Suprapubic skin (tissue), 4 donors: ENCODE results near the gene SERPINI2. TPM values are rescaled to one million over a fixed set of nuclear protein-coding genes. Genes with fewer than 3 reads are reported as not detected.

Experiments
- DNase-seq, 2 donors: peaks; one replicate each; pipeline ENCODE4 v3.0.0-alpha.2; 2019; ENCODE audit warnings: low spot score in 2 of 2
- H3K27ac ChIP-seq: fragments of 200-600 bp; sonication (generic); one replicate; pipeline ENCODE4 v1.5.1; 2019
- H3K27me3 ChIP-seq: fragments of 200-600 bp; sonication (generic); one replicate; pipeline ENCODE4 v1.5.1; 2019
- H3K36me3 ChIP-seq: fragments of 200-600 bp; sonication (generic); one replicate; pipeline ENCODE4 v1.5.1; 2019
- H3K4me1 ChIP-seq: fragments of 200-600 bp; sonication (generic); one replicate; pipeline ENCODE4 v1.5.1; 2019
- H3K4me3 ChIP-seq: fragments of 200-600 bp; sonication (generic); one replicate; pipeline ENCODE4 v1.5.1; 2019; ENCODE audit warnings: mild to moderate bottlenecking
- H3K9me3 ChIP-seq: fragments of 200-600 bp; sonication (generic); one replicate; pipeline ENCODE4 v1.5.1; 2019
- EP300 ChIP-seq: sonication (generic); formaldehyde crosslinking; IDR thresholded peaks from one replicate; pipeline ENCODE4 v1.6.1; 2017; ENCODE audit warnings: antibody characterized with exemption
- POLR2A ChIP-seq, 2 donors: fragments of 450-650 bp; IDR thresholded peaks; one replicate each; pipeline ENCODE4 v1.6.1; 2017; ENCODE audit warnings: antibody characterized with exemption in 2 of 2, mild to moderate bottlenecking in 2 of 2, moderate library complexity in 2 of 2
- POLR2AphosphoS5 ChIP-seq, 3 donors: sonication (generic); formaldehyde crosslinking; IDR thresholded peaks; one replicate each; pipeline ENCODE4 v1.6.1; 2017; ENCODE audit warnings: antibody characterized with exemption in 3 of 3
- WGBS: methylation state at CpG from one replicate; pipeline ENCODE4 v1.1.5; 2018; 5-methylcytosine and 5-hydroxymethylcytosine counted together
- total RNA-seq, 4 donors: library from RNA; depleted of rRNA; stranded (reverse); fragments of >200 nt; gene quantifications; one replicate each; pipeline ENCODE4 v1.1.0, GENCODE V29; 2016
- TF ChIP-seq, protein P1 (sequence below), 2 donors: fragments of 200-600 bp in 1 of 2; fragments of 450-650 bp in 1 of 2; sonication (generic) in 1 of 2; IDR thresholded peaks; one replicate each; pipeline ENCODE4 v1.5.1; 2016 to 2019; ENCODE audit warnings: antibody characterized with exemption in 2 of 2, mild to moderate bottlenecking in 1 of 2, moderate library complexity in 1 of 2

Gene SERPINI2
- total RNA-seq, 4 donors from 2014 or later: 1.8 TPM; not detected in 3

DNA sequence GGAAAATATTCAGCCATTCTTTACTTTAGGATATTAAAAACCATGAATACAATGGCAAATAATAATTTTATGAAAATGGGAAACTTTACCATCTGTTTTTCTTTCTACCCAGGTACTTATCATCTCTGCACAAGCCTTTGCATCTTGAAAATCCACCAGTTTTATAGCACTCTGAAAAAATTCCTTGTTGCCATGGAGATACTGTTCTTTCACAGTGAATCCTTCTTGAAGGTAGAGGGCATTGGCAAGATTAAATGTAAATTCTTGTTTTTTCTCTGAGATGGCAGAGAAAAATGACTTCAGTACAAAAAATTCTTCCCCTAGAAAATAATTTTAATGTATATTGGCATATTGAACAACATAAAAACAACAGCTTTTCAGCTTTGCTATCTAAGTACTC, 6.9 kb downstream of the SERPINI2 start:
- Histone ChIP-seq H3K9me3 (no peaks in the 10 kb centered on the region), H3K36me3 (no peaks in the 10 kb centered on the region), H3K27me3 (no peaks in the 10 kb centered on the region), H3K27ac (no peak overlapping the region), H3K4me3 (no peak overlapping the region), H3K4me1 (no peaks in the 10 kb centered on the region)
- DNase-seq: no peak
- TF ChIP-seq, protein P1, sequence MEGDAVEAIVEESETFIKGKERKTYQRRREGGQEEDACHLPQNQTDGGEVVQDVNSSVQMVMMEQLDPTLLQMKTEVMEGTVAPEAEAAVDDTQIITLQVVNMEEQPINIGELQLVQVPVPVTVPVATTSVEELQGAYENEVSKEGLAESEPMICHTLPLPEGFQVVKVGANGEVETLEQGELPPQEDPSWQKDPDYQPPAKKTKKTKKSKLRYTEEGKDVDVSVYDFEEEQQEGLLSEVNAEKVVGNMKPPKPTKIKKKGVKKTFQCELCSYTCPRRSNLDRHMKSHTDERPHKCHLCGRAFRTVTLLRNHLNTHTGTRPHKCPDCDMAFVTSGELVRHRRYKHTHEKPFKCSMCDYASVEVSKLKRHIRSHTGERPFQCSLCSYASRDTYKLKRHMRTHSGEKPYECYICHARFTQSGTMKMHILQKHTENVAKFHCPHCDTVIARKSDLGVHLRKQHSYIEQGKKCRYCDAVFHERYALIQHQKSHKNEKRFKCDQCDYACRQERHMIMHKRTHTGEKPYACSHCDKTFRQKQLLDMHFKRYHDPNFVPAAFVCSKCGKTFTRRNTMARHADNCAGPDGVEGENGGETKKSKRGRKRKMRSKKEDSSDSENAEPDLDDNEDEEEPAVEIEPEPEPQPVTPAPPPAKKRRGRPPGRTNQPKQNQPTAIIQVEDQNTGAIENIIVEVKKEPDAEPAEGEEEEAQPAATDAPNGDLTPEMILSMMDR (IDR thresholded peaks at IDR 0.05): no peak
- TF ChIP-seq POLR2AphosphoS5 (IDR thresholded peaks at IDR 0.05): no peak
- no peak for TF ChIP-seq POLR2A (IDR thresholded peaks at IDR 0.05)

DNA sequence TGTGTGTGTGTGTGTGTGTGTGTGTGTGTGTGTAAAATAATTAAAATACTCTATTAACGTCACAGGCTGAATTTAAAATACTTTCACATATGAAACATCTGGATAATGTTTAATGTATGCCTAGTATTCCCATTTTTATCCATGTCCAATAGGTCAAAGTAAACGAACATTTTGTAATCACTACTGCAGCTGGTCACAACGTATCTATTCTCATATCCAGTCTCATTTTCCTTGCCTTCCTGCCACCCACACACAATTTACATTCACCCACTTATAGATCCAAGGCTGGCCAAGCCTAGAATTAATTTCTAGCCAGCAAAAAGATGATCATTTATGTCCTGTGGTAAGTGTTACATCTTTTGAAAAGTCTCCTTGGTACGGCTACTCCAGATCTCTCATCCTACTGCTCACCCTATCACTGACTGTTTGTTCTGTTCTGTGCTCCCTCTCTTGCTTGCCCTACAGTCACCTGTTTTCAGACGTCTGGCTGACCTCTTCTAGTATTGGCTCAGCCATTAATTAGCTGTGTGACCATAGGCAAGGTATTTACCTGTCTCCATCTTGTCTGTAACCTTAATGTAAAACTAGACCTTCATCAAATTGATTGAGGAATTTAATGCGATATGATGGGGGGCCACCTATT, 17.6 kb downstream of the SERPINI2 start:
- WGBS: 81% methylated on average over 6 of the region's 6 CpGs
- DNase-seq: no peak
- Histone ChIP-seq H3K9me3 (no peaks in the 10 kb centered on the region), H3K4me1 (no peaks in the 10 kb centered on the region), H3K4me3 (no peak overlapping the region), H3K36me3 (no peaks in the 10 kb centered on the region), H3K27ac (no peak overlapping the region), H3K27me3 (no peaks in the 10 kb centered on the region)
- TF ChIP-seq, protein P1 (IDR thresholded peaks at IDR 0.05): no peak
- TF ChIP-seq POLR2AphosphoS5 (IDR thresholded peaks at IDR 0.05): no peak
- no peak for TF ChIP-seq EP300
- TF ChIP-seq POLR2A (IDR thresholded peaks at IDR 0.05): no peak

DNA sequence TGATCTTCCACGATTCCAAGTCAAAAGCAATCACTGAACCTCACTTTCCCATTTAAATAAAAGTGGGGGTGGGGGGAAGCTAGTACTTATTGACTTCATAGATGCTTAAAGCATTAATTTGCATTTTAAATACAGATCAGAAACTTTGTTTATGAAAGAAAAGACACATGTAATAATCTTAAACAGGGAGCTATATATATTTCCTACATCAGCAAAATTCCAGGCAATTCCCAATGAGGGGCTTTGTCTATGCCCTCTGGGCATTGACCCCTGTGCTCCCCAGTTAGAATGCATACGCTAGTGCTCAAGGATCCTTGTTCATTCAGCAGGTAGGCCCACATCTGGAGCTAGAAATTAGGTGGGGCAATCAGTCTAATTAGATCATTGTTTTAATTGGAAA, 20.0 kb downstream of the SERPINI2 start:
- H3K27me3 ChIP-seq: no peaks in the 10 kb centered on the region
- no peak overlapping the region for H3K27ac ChIP-seq
- DNase-seq: no peak
- no peaks in the 10 kb centered on the region for H3K36me3 ChIP-seq
- WGBS: 77% methylated on average over 2 of the region's 2 CpGs
- H3K4me3 ChIP-seq: no peak overlapping the region
- H3K4me1 ChIP-seq: no peaks in the 10 kb centered on the region
- TF ChIP-seq POLR2AphosphoS5 (IDR thresholded peaks at IDR 0.05) (no peak), POLR2A (IDR thresholded peaks at IDR 0.05) (no peak), EP300 (no peak)
- TF ChIP-seq, protein P1 (IDR thresholded peaks at IDR 0.05): no peak
- H3K9me3 ChIP-seq: no peaks in the 10 kb centered on the region

DNA sequence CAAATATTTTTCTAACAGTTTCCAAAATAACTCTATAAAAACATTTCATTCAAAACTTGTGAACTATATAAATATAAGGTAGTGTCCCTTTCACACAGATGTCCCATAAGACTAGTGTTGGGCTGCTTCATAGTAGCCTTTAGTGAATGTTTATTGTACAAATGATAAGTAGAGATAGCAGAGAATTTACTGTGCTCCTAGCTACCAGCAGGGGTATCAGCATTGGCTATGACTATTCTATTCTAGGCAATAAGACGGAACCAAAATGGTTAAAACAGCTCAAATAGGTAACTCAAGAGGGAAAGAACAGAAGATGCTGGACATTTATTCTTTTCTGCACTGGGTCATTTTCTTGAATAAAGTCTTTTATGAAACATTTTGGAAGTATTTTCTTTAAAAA, 22.6 kb downstream of the SERPINI2 start:
- Histone ChIP-seq H3K4me3 (no peak overlapping the region), H3K27ac (no peak overlapping the region), H3K27me3 (no peaks in the 10 kb centered on the region), H3K4me1 (no peaks in the 10 kb centered on the region), H3K9me3 (no peaks in the 10 kb centered on the region), H3K36me3 (no peaks in the 10 kb centered on the region)
- WGBS: 97% methylated on average over 1 of the region's 1 CpG
- DNase-seq: no peak
- TF ChIP-seq EP300: no peak
- TF ChIP-seq POLR2A (IDR thresholded peaks at IDR 0.05): no peak
- TF ChIP-seq, protein P1 (IDR thresholded peaks at IDR 0.05): no peak
- TF ChIP-seq POLR2AphosphoS5 (IDR thresholded peaks at IDR 0.05): no peak

DNA sequence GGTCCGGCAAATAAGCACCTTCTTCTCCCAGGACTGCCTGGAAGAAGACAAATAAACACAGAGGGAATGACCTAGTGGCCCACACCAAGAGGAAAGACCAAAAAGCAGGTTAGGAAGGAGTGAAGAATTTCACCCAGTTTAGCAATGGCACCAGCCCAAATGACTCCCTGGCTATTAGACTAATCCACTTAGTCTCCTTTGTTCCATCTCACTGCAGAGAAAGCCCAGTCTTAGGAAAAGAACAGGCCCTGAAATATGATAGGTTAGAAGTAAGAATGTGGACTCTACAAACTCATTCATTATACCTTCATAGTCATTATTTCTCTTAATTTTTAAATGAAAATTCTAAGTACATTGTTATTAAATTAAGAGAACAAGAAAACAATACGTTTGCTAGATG, 23.2 kb downstream of the SERPINI2 start:
- Histone ChIP-seq H3K4me1 (no peaks in the 10 kb centered on the region), H3K4me3 (no peak overlapping the region), H3K27me3 (no peaks in the 10 kb centered on the region), H3K27ac (no peak overlapping the region), H3K9me3 (no peaks in the 10 kb centered on the region), H3K36me3 (no peaks in the 10 kb centered on the region)
- DNase-seq: no peak
- 84% methylated on average over 2 of the region's 2 CpGs for WGBS
- TF ChIP-seq, protein P1 (IDR thresholded peaks at IDR 0.05): no peak
- TF ChIP-seq POLR2AphosphoS5 (IDR thresholded peaks at IDR 0.05) (no peak), POLR2A (IDR thresholded peaks at IDR 0.05) (no peak), EP300 (no peak)
